PC-3 (cell line): ENCODE measurements around the gene PLD1.

Source experiments
- CTCF ChIP-seq: fragments of 300-600 bp; sonication (generic); conservative IDR thresholded peaks from 2 replicates; pipeline ENCODE4 v1.5.1; 2017; ENCODE audit warnings: antibody characterized with exemption, low read depth, mild to moderate bottlenecking, low read length
- EZH2 ChIP-seq: fragments of 300-600 bp; sonication (generic); IDR thresholded peaks from one replicate; pipeline ENCODE4 v1.6.1; 2017; ENCODE audit warnings: antibody characterized with exemption, mild to moderate bottlenecking, low read length; ENCODE audit not compliant: unreplicated experiment

GRCh38 chr3:171745577-171746319 lies 64.5 kb downstream of the PLD1 start:
- TF ChIP-seq CTCF (no peak), EZH2 (no peak)
